ENCODE results near the gene AP4S1.
"Not testable (repeated sequence)": the region's sequence is repeated elsewhere in the genome, so short reads cannot be mapped to it uniquely, and the experiment has no call there.

AP4S1 gene

DNA sequence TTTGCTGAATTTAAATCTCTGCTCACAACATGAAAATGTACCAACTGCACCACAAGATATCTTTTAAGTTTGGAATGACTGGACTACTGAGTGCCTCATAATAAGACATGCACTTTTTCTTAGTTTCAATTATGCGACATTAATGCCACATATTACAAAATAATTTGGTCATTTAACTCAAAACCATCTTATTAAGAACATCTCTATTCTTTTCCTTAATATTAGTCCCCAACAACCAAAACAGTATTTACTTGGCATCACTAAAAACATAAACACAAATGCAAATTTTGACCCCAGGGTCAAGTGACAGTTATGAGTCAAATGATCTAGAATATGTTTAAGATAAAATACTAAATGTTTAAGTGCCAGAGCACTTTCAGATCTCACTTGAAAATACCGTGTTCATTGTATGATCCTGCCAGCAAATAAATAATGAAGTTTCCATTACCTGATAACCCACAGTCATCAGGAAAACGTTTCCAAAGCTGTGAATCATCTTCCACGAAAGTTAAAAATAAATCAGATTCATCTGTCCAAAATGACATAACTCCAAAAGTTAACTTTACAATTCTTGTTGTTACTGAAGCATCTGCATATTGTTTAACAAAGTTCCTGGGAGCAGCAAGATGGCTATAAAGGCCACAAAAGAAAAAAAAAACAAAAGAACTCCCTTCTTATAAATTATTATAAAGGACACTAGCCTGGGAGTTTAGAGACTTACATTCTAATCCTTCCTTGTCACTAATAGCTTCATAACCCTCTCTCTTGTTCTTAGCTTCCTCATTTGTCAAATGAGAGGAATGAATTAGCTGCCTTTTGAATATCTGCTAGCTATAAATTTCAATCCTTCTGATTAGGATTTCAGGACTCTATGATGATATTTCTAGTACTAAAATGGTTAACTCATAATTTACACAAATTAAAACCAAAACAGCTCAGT lies 30.5 kb upstream of the AP4S1 start:
- H3K4me3 ChIP-seq (ENCODE audit: low read depth in 1 of 2, low read length in 2 of 2) = no peak overlapping the region
- no peak overlapping the region for H3K9ac ChIP-seq (ENCODE audit: low read length)
- peaks cover 24% of the 10 kb centered on the region for H3K4me1 ChIP-seq (ENCODE audit: insufficient read depth, low read length)
- H3K27ac ChIP-seq (ENCODE audit: low read depth, low read length) = no peak overlapping the region
- peaks cover 5% of the 10 kb centered on the region for H3K36me3 ChIP-seq (ENCODE audit: insufficient read depth, low read length)
- H3K9me3 ChIP-seq (ENCODE audit: low read length) = no peaks in the 10 kb centered on the region
- no peaks in the 10 kb centered on the region for H3K27me3 ChIP-seq (ENCODE audit: control insufficient read depth in 1 of 2, insufficient read depth in 2 of 2, low read length in 2 of 2)

- Histone ChIP-seq H3K9ac (ENCODE audit: low read length) (no peak overlapping the region), H3K4me3 (ENCODE audit: low read depth in 1 of 2, low read length in 2 of 2) (no peak overlapping the region), H3K4me1 (ENCODE audit: insufficient read depth, low read length) (peaks cover 30% of the 10 kb centered on the region), H3K27me3 (ENCODE audit: control insufficient read depth in 1 of 2, insufficient read depth in 2 of 2, low read length in 2 of 2) (no peaks in the 10 kb centered on the region), H3K9me3 (ENCODE audit: low read length) (no peaks in the 10 kb centered on the region), H3K27ac (ENCODE audit: low read depth, low read length) (no peak overlapping the region), H3K36me3 (ENCODE audit: insufficient read depth, low read length) (peaks cover 5% of the 10 kb centered on the region)
These were observed 29.8 kb upstream of the AP4S1 start for GRCh38 chr14:30995689-30996088.

DNA sequence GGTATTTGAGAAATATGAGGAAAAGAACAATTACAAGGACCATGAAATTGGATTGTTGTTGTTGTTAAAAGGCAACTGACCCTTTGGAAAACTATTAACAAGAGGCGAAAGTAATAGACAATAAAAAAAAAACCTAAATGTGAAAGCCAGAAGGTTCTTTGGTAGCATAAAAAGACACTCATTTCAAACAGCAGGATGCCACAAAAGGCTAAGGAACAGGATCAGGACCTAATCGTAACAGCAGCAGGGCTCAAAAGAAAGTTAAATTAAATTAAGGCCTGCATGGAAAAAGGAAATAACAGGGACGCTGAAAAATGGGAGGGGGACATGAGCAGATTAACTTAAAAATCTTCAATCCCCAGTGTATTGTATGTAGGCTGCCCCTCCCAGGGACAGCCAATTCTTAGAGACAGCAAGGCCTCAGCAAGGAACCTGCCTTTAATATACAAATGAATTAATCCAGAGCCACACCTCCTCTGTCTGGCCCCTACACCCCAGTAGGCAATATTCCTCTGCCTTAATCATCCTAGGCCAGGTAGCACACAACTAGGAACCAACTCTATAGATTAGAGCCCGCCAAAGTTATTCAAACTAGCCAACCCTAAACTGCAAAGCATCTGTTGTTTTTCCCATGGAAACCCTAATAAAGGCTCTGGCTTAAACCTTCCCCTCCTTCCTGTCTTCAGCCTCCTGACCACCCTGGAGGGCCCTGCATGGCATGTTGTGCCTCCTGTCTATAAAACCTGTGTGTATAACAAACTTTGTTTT lies 28.4 kb upstream of the AP4S1 start:
- no peaks in the 10 kb centered on the region for H3K27me3 ChIP-seq (ENCODE audit: control insufficient read depth in 1 of 2, insufficient read depth in 2 of 2, low read length in 2 of 2)
- no peaks in the 10 kb centered on the region for H3K9me3 ChIP-seq (ENCODE audit: low read length)
- peaks cover 5% of the 10 kb centered on the region for H3K36me3 ChIP-seq (ENCODE audit: insufficient read depth, low read length)
- no peak overlapping the region for H3K9ac ChIP-seq (ENCODE audit: low read length)
- no peak overlapping the region for H3K4me3 ChIP-seq (ENCODE audit: low read depth in 1 of 2, low read length in 2 of 2)
- H3K4me1 ChIP-seq (ENCODE audit: insufficient read depth, low read length) = peaks cover 24% of the 10 kb centered on the region
- no peak overlapping the region for H3K27ac ChIP-seq (ENCODE audit: low read depth, low read length)

DNA sequence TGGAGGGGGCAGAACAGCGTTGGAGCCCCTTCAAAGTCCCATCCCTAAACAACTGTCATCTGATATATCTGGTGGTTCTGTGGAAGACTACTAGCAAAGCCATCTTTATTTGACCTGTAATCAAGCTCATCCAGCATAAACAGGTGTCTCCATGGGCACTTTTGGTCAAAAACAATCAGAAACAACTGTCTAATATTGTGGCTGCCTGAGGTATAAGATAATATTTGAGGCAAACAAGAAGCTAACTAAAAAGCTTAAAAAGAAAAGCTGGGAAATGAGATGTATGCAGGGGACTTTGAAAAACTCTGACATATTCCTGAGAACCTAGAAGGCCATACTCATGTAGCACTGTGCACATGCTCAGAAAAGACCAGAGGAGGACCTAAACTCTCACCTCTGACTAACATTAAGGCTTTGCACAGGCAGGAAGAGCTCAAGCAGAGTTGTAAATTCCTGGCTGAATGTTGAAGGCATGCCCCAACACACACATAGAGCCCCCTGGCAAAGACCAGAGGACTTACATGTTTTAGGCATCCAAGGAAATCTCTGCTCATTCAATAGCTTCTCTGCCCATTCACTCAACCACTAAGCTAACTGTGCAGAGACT lies 27.2 kb upstream of the AP4S1 start:
- Histone ChIP-seq H3K4me1 (ENCODE audit: insufficient read depth, low read length) (peaks cover 24% of the 10 kb centered on the region), H3K9ac (ENCODE audit: low read length) (no peak overlapping the region), H3K27me3 (ENCODE audit: control insufficient read depth in 1 of 2, insufficient read depth in 2 of 2, low read length in 2 of 2) (no peaks in the 10 kb centered on the region), H3K36me3 (ENCODE audit: insufficient read depth, low read length) (peaks cover 5% of the 10 kb centered on the region), H3K9me3 (ENCODE audit: low read length) (no peaks in the 10 kb centered on the region), H3K4me3 (ENCODE audit: low read depth in 1 of 2, low read length in 2 of 2) (no peak overlapping the region), H3K27ac (ENCODE audit: low read depth, low read length) (no peak overlapping the region)

- Histone ChIP-seq H3K36me3 (ENCODE audit: insufficient read depth, low read length) (peaks cover 5% of the 10 kb centered on the region), H3K4me3 (ENCODE audit: low read depth in 1 of 2, low read length in 2 of 2) (no peak overlapping the region), H3K9ac (ENCODE audit: low read length) (no peak overlapping the region), H3K27me3 (ENCODE audit: control insufficient read depth in 1 of 2, insufficient read depth in 2 of 2, low read length in 2 of 2) (no peaks in the 10 kb centered on the region), H3K27ac (ENCODE audit: low read depth, low read length) (no peak overlapping the region), H3K4me1 (ENCODE audit: insufficient read depth, low read length) (peaks cover 24% of the 10 kb centered on the region), H3K9me3 (ENCODE audit: low read length) (no peaks in the 10 kb centered on the region)
These were observed 26.2 kb upstream of the AP4S1 start for GRCh38 chr14:30999038-30999773.

DNA sequence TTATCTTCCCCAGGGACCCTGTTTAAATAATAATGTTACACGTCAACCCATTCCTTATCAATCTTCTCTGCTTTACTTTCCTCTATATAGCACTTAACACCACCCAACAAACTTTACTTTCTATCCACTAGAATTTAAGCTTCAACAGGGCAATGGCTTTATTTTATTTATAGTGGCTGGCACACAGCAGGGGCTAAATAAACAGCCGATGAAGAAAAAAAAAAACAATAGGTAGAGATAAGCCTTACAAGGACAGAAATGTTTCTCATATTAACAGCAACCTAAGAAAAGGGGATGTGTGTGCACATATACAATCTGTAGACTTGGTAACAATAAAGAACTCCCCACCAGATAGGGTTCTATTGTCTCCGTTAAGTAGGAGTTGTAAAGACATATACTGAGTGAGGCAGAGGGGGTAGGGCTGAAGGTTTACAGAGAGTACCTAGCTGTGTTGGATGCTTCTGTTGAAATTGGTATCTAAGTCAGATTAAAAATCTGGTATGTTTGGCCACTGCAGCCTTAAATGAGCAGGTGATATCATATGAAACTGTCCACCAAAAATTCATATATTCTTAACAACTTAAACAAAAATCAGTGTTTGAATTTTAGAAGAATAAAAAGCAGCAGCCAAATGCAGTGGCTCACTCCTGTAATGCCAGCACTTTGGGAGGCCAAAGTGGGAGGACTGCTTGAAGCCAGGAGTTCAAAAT lies 24.7 kb upstream of the AP4S1 start:
- no peak overlapping the region for H3K4me3 ChIP-seq (ENCODE audit: low read depth in 1 of 2, low read length in 2 of 2)
- no peaks in the 10 kb centered on the region for H3K27me3 ChIP-seq (ENCODE audit: control insufficient read depth in 1 of 2, insufficient read depth in 2 of 2, low read length in 2 of 2)
- no peaks in the 10 kb centered on the region for H3K9me3 ChIP-seq (ENCODE audit: low read length)
- peaks cover 5% of the 10 kb centered on the region for H3K36me3 ChIP-seq (ENCODE audit: insufficient read depth, low read length)
- peaks cover 14% of the 10 kb centered on the region for H3K4me1 ChIP-seq (ENCODE audit: insufficient read depth, low read length)
- H3K27ac ChIP-seq (ENCODE audit: low read depth, low read length) = no peak overlapping the region
- H3K9ac ChIP-seq (ENCODE audit: low read length) = no peak overlapping the region

- no peaks in the 10 kb centered on the region for H3K9me3 ChIP-seq (ENCODE audit: low read length)
- no peaks in the 10 kb centered on the region for H3K27me3 ChIP-seq (ENCODE audit: control insufficient read depth in 1 of 2, insufficient read depth in 2 of 2, low read length in 2 of 2)
- no peak overlapping the region for H3K4me3 ChIP-seq (ENCODE audit: low read depth in 1 of 2, low read length in 2 of 2)
- no peak overlapping the region for H3K27ac ChIP-seq (ENCODE audit: low read depth, low read length)
- H3K36me3 ChIP-seq (ENCODE audit: insufficient read depth, low read length) = peaks cover 5% of the 10 kb centered on the region
- H3K4me1 ChIP-seq (ENCODE audit: insufficient read depth, low read length) = peaks cover 10% of the 10 kb centered on the region
- H3K9ac ChIP-seq (ENCODE audit: low read length) = no peak overlapping the region
These were observed 24.1 kb upstream of the AP4S1 start for GRCh38 chr14:31001339-31001658.

- Histone ChIP-seq H3K9me3 (ENCODE audit: low read length) (no peaks in the 10 kb centered on the region), H3K4me1 (ENCODE audit: insufficient read depth, low read length) (peaks cover 10% of the 10 kb centered on the region), H3K36me3 (ENCODE audit: insufficient read depth, low read length) (peaks cover 4% of the 10 kb centered on the region), H3K9ac (ENCODE audit: low read length) (no peak overlapping the region), H3K4me3 (ENCODE audit: low read depth in 1 of 2, low read length in 2 of 2) (no peak overlapping the region), H3K27ac (ENCODE audit: low read depth, low read length) (no peak overlapping the region), H3K27me3 (ENCODE audit: control insufficient read depth in 1 of 2, insufficient read depth in 2 of 2, low read length in 2 of 2) (no peaks in the 10 kb centered on the region)
These were observed 22.2 kb upstream of the AP4S1 start for GRCh38 chr14:31003284-31003683.

- not testable (repeated sequence) for H3K4me1 ChIP-seq (ENCODE audit: insufficient read depth, low read length); H3K36me3 ChIP-seq (ENCODE audit: insufficient read depth, low read length); H3K27ac ChIP-seq (ENCODE audit: low read depth, low read length); H3K9me3 ChIP-seq (ENCODE audit: low read length); H3K27me3 ChIP-seq (ENCODE audit: control insufficient read depth in 1 of 2, insufficient read depth in 2 of 2, low read length in 2 of 2); H3K4me3 ChIP-seq (ENCODE audit: low read depth in 1 of 2, low read length in 2 of 2); H3K9ac ChIP-seq (ENCODE audit: low read length)
These were observed 21.4 kb upstream of the AP4S1 start for GRCh38 chr14:31004007-31004406.

- H3K27ac ChIP-seq (ENCODE audit: low read depth, low read length) = no peak overlapping the region
- no peaks in the 10 kb centered on the region for H3K36me3 ChIP-seq (ENCODE audit: insufficient read depth, low read length)
- no peak overlapping the region for H3K9ac ChIP-seq (ENCODE audit: low read length)
- no peak overlapping the region for H3K4me3 ChIP-seq (ENCODE audit: low read depth in 1 of 2, low read length in 2 of 2)
- H3K9me3 ChIP-seq (ENCODE audit: low read length) = no peaks in the 10 kb centered on the region
- no peaks in the 10 kb centered on the region for H3K4me1 ChIP-seq (ENCODE audit: insufficient read depth, low read length)
- no peaks in the 10 kb centered on the region for H3K27me3 ChIP-seq (ENCODE audit: control insufficient read depth in 1 of 2, insufficient read depth in 2 of 2, low read length in 2 of 2)
These were observed 18.7 kb upstream of the AP4S1 start for GRCh38 chr14:31006703-31007102.
